ENCODE results near the gene USP10.

- TF ChIP-seq YY1 (IDR thresholded peaks at IDR 0.05; ENCODE audit: insufficient read depth, insufficient read length) (no peak), SUZ12 (IDR thresholded peaks at IDR 0.05; ENCODE audit: extremely low read depth, insufficient read depth, insufficient read length) (no peak), ZNF274 (IDR thresholded peaks at IDR 0.05; ENCODE audit: low read depth, low read length) (no peak)
These were observed 39.7 kb downstream of the USP10 start for GRCh38 chr16:84739349-84740124.

All from NT2/D1 (cell line).